CMK (cell line): Measurements from ENCODE around the gene BCOR.

Experiments
- DNase-seq: peaks from one replicate; pipeline ENCODE4 v3.0.0-alpha.2; 2010; ENCODE audit warnings: low read depth

BCOR gene

GRCh38 chrX:40084471-40085101 is 13.2 kb downstream of the BCOR start:
- DNase-seq = no peak

GRCh38 chrX:40083979-40084359 is 13.8 kb downstream of the BCOR start:
- DNase-seq = no peak

- DNase-seq = peak; percentile 77
Observed at GRCh38 chrX:40083120-40083978, 14.4 kb downstream of the BCOR start.

GRCh38 chrX:40082447-40083119 is 15.2 kb downstream of the BCOR start:
- no peak for DNase-seq

- DNase-seq = no peak
Observed at GRCh38 chrX:40081679-40082068, 16.1 kb downstream of the BCOR start.

GRCh38 chrX:40080894-40081678 is 16.7 kb downstream of the BCOR start:
- DNase-seq = no peak

GRCh38 chrX:40079572-40079971 is 18.2 kb downstream of the BCOR start:
- no peak for DNase-seq

GRCh38 chrX:40078489-40079227 is 19.1 kb downstream of the BCOR start:
- no peak for DNase-seq

- DNase-seq = no peak
Observed at GRCh38 chrX:40077906-40078305, 19.9 kb downstream of the BCOR start.

- no peak for DNase-seq
Observed at GRCh38 chrX:40076750-40077575, 20.8 kb downstream of the BCOR start.

GRCh38 chrX:40074959-40075332 is 22.8 kb downstream of the BCOR start:
- no peak for DNase-seq

- DNase-seq = no peak
Observed at GRCh38 chrX:40074080-40074958, 23.4 kb downstream of the BCOR start.

- DNase-seq = no peak
Observed at GRCh38 chrX:40073439-40074054, 24.2 kb downstream of the BCOR start.

GRCh38 chrX:40072246-40072645 is 25.5 kb downstream of the BCOR start:
- DNase-seq = no peak

GRCh38 chrX:40068048-40068447 is 29.7 kb downstream of the BCOR start:
- no peak for DNase-seq

- DNase-seq = no peak
Observed at GRCh38 chrX:40066700-40067099, 31.1 kb downstream of the BCOR start.

GRCh38 chrX:40065296-40066046 is 32.3 kb downstream of the BCOR start:
- DNase-seq = no peak

GRCh38 chrX:40064055-40064597 is 33.6 kb downstream of the BCOR start:
- no peak for DNase-seq
